AG04450 (cell line): ENCODE data around the gene PPP3CB. TPM values are rescaled to one million over a fixed set of nuclear protein-coding genes. Genes with fewer than 3 reads are reported as not detected.

ENCODE experiments used
- CTCF ChIA-PET: fragments of 300-600, 350-600 bp; formaldehyde crosslinking; extraction: SDS; loops from one replicate; lab custom pipeline; 2022; ENCODE audit warnings: antibody characterized with exemption, inconsistent platforms; lab: Charles Lee
- POLR2A ChIA-PET: fragments of 350-600 bp; formaldehyde crosslinking; extraction: SDS; loops from one replicate; lab custom pipeline; 2021; ENCODE audit warnings: antibody characterized with exemption, inconsistent platforms; lab: Yijun Ruan, JAX
- DNase-seq: peaks from one replicate; pipeline ENCODE4 v3.0.0-alpha.2; 2011; ENCODE audit warnings: low read depth, low spot score
- H3K27ac ChIP-seq: one replicate; pipeline ENCODE4 v1.5.1; 2012; ENCODE audit warnings: low read depth, low read length, control low read depth
- H3K27me3 ChIP-seq: one replicate; pipeline ENCODE4 v1.6.0; 2012; ENCODE audit warnings: low read length; ENCODE audit not compliant: control insufficient read depth, insufficient read depth
- H3K4me3 ChIP-seq: 2 replicates; pipeline ENCODE4 v1.5.1; 2011; ENCODE audit warnings: mild to moderate bottlenecking, low read depth, low read length, control low read depth
- H3K9me3 ChIP-seq: 2 replicates; pipeline ENCODE4 v1.5.1; 2012; ENCODE audit warnings: low read length; ENCODE audit not compliant: control insufficient read depth, insufficient read depth
- CTCF ChIP-seq: IDR thresholded peaks from 2 replicates; pipeline ENCODE4 v1.5.1; 2011; ENCODE audit warnings: low read depth, low read length, control low read depth, inconsistent platforms
- polyA plus RNA-seq: library from polyadenylated mRNA; depleted of rRNA; stranded (reverse); fragments of >200 nt; gene quantifications from 2 replicates; pipeline ENCODE4 v1.2.3, GENCODE V29; 2011

PPP3CB gene
- polyA plus RNA-seq, 1 experiment = 41.8 TPM

DNA sequence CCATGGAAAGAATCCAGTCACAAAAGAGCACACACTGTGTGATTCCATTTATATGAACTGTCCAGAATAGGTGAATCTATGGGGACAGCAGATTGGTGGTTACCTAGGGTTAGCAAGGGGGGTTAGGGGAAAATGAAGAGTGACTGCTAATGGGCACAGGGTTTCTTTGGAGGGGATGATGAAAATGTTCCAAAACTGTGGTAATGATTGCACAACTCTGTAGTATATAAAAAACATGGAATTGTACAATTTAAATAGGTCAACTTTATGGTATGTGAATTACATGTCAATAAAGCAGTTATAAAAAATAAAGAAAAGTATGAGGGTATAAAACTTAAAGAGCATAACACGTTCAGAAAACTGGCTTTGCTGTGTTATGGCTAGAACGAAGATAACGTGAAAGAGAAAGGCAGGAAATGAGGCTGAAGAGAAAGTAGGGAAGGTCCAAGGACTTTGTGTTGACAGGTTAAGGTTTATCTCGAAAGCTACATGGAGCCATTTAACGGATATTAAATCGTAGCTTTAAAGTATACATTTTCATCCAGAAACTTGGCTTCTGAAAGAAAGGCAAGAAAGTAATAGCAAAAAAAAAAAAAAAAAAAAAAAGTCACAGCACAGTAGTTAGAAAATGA is 36.0 kb downstream of the PPP3CB start:
- Histone ChIP-seq H3K27me3 (no peaks in the 10 kb centered on the region), H3K27ac (no peak overlapping the region), H3K9me3 (no peaks in the 10 kb centered on the region), H3K4me3 (no peak overlapping the region)
- ChIA-PET CTCF (no interaction called here), POLR2A (no interaction called here)
- DNase-seq = no peak
- TF ChIP-seq CTCF = no peak

- TF ChIP-seq CTCF = no peak
- H3K9me3 ChIP-seq = no peaks in the 10 kb centered on the region
- H3K27ac ChIP-seq = no peak overlapping the region
- no peak for DNase-seq
- ChIA-PET POLR2A (no interaction called here), CTCF (no interaction called here)
- no peaks in the 10 kb centered on the region for H3K27me3 ChIP-seq
- no peak overlapping the region for H3K4me3 ChIP-seq
Measured at GRCh38 chr10:73456187-73456890, 39.5 kb downstream of the PPP3CB start.

- no peak for TF ChIP-seq CTCF
- Histone ChIP-seq H3K9me3 (no peaks in the 10 kb centered on the region), H3K4me3 (no peak overlapping the region), H3K27me3 (no peaks in the 10 kb centered on the region), H3K27ac (no peak overlapping the region)
- POLR2A ChIA-PET = no interaction called here
- no peak for DNase-seq
- CTCF ChIA-PET = interaction anchor here (0.6 kb wide), 1 partner anchor 23 kb away, joined by 3 read pairs; no protein-coding TSS in a partner anchor
Measured at GRCh38 chr10:73449113-73449512, 46.7 kb downstream of the PPP3CB start.

GRCh38 chr10:73448384-73448783 is 47.4 kb downstream of the PPP3CB start:
- ChIA-PET CTCF (no interaction called here), POLR2A (no interaction called here)

More at GRCh38 chr10:73448384-73448783, 47.4 kb downstream of the PPP3CB start:
- Histone ChIP-seq H3K27ac (no peak overlapping the region), H3K9me3 (no peaks in the 10 kb centered on the region), H3K4me3 (no peak overlapping the region), H3K27me3 (no peaks in the 10 kb centered on the region)
- no peak for TF ChIP-seq CTCF
- DNase-seq = no peak
